ENCODE results near the gene ADAM22.

ADAM22 gene

GRCh38 chr7:88105231-88105630 lies 171.2 kb downstream of the ADAM22 start:
- Histone ChIP-seq H3K27me3 (ENCODE audit: insufficient read depth, poor library complexity, severe bottlenecking) (no peaks in the 10 kb centered on the region), H3K4me3 (ENCODE audit: severe bottlenecking) (no peak overlapping the region), H3K4me1 (ENCODE audit: insufficient read depth, poor library complexity, severe bottlenecking) (no peaks in the 10 kb centered on the region), H3K36me3 (ENCODE audit: low read depth) (no peaks in the 10 kb centered on the region), H3K27ac (ENCODE audit: poor library complexity, severe bottlenecking) (no peak overlapping the region), H3K9me3 (ENCODE audit: severe bottlenecking) (no peaks in the 10 kb centered on the region)
- TF ChIP-seq CTCF (IDR thresholded peaks at IDR 0.05; ENCODE audit: poor library complexity, severe bottlenecking): no peak
- ATAC-seq (ENCODE audit: low read depth) (no peak), DNase-seq (ENCODE audit: low spot score) (no peak)

- Histone ChIP-seq H3K27ac (ENCODE audit: poor library complexity, severe bottlenecking) (no peak overlapping the region), H3K9me3 (ENCODE audit: severe bottlenecking) (no peaks in the 10 kb centered on the region), H3K36me3 (ENCODE audit: low read depth) (no peaks in the 10 kb centered on the region), H3K27me3 (ENCODE audit: insufficient read depth, poor library complexity, severe bottlenecking) (no peaks in the 10 kb centered on the region), H3K4me3 (ENCODE audit: severe bottlenecking) (no peak overlapping the region), H3K4me1 (ENCODE audit: insufficient read depth, poor library complexity, severe bottlenecking) (no peaks in the 10 kb centered on the region)
- ATAC-seq (ENCODE audit: low read depth) (no peak), DNase-seq (ENCODE audit: low spot score) (no peak)
- TF ChIP-seq CTCF (IDR thresholded peaks at IDR 0.05; ENCODE audit: poor library complexity, severe bottlenecking): no peak
Observed at GRCh38 chr7:88106434-88106833, 172.4 kb downstream of the ADAM22 start.

- no peak overlapping the region for H3K4me3 ChIP-seq (ENCODE audit: severe bottlenecking)
- H3K4me1 ChIP-seq (ENCODE audit: insufficient read depth, poor library complexity, severe bottlenecking): no peaks in the 10 kb centered on the region
- no peaks in the 10 kb centered on the region for H3K9me3 ChIP-seq (ENCODE audit: severe bottlenecking)
- TF ChIP-seq CTCF (IDR thresholded peaks at IDR 0.05; ENCODE audit: poor library complexity, severe bottlenecking): no peak
- no peaks in the 10 kb centered on the region for H3K27me3 ChIP-seq (ENCODE audit: insufficient read depth, poor library complexity, severe bottlenecking)
- DNase-seq (ENCODE audit: low spot score) (no peak), ATAC-seq (ENCODE audit: low read depth) (no peak)
- H3K27ac ChIP-seq (ENCODE audit: poor library complexity, severe bottlenecking): no peak overlapping the region
- H3K36me3 ChIP-seq (ENCODE audit: low read depth): no peaks in the 10 kb centered on the region
Observed at GRCh38 chr7:88109612-88110011, 175.6 kb downstream of the ADAM22 start.

- DNase-seq (ENCODE audit: low spot score) (no peak), ATAC-seq (ENCODE audit: low read depth) (peak; percentile 29; the same call in 1 of the 3 replicates)
- no peaks in the 10 kb centered on the region for H3K4me1 ChIP-seq (ENCODE audit: insufficient read depth, poor library complexity, severe bottlenecking)
- no peaks in the 10 kb centered on the region for H3K36me3 ChIP-seq (ENCODE audit: low read depth)
- peak; percentile 77 for TF ChIP-seq CTCF (IDR thresholded peaks at IDR 0.05; ENCODE audit: poor library complexity, severe bottlenecking)
- no peak overlapping the region for H3K4me3 ChIP-seq (ENCODE audit: severe bottlenecking)
- no peaks in the 10 kb centered on the region for H3K27me3 ChIP-seq (ENCODE audit: insufficient read depth, poor library complexity, severe bottlenecking)
- no peaks in the 10 kb centered on the region for H3K9me3 ChIP-seq (ENCODE audit: severe bottlenecking)
- no peak overlapping the region for H3K27ac ChIP-seq (ENCODE audit: poor library complexity, severe bottlenecking)
Observed at GRCh38 chr7:88111140-88111743, 177.2 kb downstream of the ADAM22 start.

- TF ChIP-seq CTCF (IDR thresholded peaks at IDR 0.05; ENCODE audit: poor library complexity, severe bottlenecking): no peak
- H3K27me3 ChIP-seq (ENCODE audit: insufficient read depth, poor library complexity, severe bottlenecking): no peaks in the 10 kb centered on the region
- DNase-seq (ENCODE audit: low spot score): no peak
- H3K27ac ChIP-seq (ENCODE audit: poor library complexity, severe bottlenecking): no peak overlapping the region
- no peaks in the 10 kb centered on the region for H3K9me3 ChIP-seq (ENCODE audit: severe bottlenecking)
- H3K36me3 ChIP-seq (ENCODE audit: low read depth): no peaks in the 10 kb centered on the region
- no peaks in the 10 kb centered on the region for H3K4me1 ChIP-seq (ENCODE audit: insufficient read depth, poor library complexity, severe bottlenecking)
- no peak for ATAC-seq (ENCODE audit: low read depth)
- H3K4me3 ChIP-seq (ENCODE audit: severe bottlenecking): no peak overlapping the region
Observed at GRCh38 chr7:88111954-88112471, 178.0 kb downstream of the ADAM22 start.
